Choroid plexus epithelial cell (primary cell): ENCODE results near the gene DUOXA1.

ENCODE experiments used
- DNase-seq: peaks from one replicate; pipeline ENCODE4 v3.0.0-alpha.2; 2010; ENCODE audit warnings: low read depth
- H3K4me3 ChIP-seq: 2 replicates; pipeline ENCODE4 v1.5.1; 2011; ENCODE audit warnings: low read depth, mild to moderate bottlenecking, control low read depth, low read length, moderate library complexity
- TF ChIP-seq, protein P1 (sequence below): conservative IDR thresholded peaks from 2 replicates; pipeline ENCODE4 v1.5.1; 2011; ENCODE audit warnings: low read depth, mild to moderate bottlenecking, control low read depth, inconsistent platforms, low read length, moderate library complexity

The DUOXA1 gene

DNA sequence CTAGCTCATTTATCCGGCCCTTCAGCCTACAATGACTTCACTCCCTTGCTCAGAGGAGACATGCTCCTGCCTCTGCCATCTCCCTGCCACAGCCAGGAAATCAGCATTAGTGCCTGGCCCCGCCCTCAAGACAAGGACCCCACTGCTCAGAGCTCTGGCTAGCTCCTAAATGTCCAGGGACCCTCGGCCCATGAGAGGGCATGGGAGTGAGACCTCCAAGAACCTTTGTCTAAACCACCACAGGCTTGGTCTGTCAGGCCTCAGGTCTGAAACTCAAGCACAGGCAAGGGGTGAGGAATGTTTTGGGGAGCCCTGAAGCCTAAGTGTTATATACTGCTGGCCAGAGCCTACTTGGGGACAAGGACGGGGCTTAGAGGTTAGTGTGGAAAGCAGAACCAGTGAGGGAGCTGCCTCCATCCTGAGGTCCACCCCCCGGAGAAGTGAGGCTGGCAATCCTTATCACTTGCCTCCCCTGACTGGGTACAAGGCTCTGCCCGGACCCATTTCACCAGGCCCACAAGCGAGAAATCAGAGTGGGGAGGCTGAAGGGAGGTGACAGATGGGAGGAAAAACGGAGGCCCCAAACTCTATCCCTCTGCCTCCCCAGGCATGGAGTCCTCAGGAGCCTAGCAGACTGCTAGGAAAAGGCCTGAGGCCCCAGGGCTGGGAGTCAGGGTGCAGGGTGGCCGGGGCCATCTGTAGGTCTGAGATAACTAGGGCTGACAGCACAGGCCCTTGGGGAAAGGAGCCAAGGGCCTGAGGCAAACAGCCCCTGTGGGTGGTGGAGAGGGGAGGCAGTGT, 39.3 kb upstream of the DUOXA1 start:
- H3K4me3 ChIP-seq: no peak overlapping the region
- DNase-seq: no peak
- TF ChIP-seq, protein P1, sequence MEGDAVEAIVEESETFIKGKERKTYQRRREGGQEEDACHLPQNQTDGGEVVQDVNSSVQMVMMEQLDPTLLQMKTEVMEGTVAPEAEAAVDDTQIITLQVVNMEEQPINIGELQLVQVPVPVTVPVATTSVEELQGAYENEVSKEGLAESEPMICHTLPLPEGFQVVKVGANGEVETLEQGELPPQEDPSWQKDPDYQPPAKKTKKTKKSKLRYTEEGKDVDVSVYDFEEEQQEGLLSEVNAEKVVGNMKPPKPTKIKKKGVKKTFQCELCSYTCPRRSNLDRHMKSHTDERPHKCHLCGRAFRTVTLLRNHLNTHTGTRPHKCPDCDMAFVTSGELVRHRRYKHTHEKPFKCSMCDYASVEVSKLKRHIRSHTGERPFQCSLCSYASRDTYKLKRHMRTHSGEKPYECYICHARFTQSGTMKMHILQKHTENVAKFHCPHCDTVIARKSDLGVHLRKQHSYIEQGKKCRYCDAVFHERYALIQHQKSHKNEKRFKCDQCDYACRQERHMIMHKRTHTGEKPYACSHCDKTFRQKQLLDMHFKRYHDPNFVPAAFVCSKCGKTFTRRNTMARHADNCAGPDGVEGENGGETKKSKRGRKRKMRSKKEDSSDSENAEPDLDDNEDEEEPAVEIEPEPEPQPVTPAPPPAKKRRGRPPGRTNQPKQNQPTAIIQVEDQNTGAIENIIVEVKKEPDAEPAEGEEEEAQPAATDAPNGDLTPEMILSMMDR: no peak

DNA sequence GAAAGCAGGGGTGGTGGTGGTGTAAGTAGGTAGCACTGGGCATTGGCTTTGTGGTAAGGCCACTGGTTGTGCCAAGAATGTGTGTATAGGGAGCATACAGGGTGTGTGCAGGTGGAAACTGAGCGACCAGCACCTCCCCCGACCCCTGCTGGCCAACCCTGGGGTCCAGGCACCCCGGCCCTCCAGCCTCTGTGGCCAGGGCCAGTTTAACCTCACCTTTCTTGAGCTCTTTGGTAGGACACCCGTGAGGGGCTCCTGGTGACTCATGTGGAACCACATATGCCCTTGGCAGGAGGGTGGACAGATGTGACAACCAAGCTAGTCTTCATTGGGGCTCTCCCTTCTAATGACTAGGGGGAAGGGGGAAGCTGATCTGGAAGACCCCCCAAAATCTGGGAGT, 38.6 kb upstream of the DUOXA1 start:
- TF ChIP-seq, protein P1: no peak
- no peak for DNase-seq
- no peak overlapping the region for H3K4me3 ChIP-seq

DNA sequence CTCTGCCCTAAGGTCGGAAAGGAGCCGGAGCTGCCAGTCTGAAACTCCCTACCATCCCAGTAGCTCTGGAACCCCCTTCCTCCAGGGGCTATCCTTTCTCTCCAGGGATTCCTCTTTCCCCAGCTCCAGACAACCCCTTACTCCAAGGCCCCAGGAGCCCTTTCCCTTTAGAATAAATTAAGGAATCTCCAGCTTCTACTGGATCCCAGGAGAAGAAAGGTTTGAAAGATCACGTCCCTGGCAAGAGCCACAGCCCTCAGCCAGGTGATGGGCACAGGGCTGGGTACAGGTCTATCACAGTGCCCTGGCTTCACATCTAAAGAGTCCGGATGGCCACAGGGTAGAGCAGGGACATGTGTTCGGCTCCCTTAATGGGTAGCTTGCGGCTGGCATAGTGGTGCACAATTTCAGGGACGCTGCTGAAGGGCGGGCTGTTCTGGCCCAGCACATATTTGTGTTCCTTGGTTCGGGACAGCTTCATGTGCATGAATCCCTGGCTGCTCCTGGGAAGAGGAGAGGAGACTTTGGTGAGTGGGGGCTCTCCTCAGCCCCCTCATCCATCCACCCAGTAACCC, 38.0 kb upstream of the DUOXA1 start:
- TF ChIP-seq, protein P1: no peak
- H3K4me3 ChIP-seq: peak overlapping the region; percentile 65
- DNase-seq: no peak

DNA sequence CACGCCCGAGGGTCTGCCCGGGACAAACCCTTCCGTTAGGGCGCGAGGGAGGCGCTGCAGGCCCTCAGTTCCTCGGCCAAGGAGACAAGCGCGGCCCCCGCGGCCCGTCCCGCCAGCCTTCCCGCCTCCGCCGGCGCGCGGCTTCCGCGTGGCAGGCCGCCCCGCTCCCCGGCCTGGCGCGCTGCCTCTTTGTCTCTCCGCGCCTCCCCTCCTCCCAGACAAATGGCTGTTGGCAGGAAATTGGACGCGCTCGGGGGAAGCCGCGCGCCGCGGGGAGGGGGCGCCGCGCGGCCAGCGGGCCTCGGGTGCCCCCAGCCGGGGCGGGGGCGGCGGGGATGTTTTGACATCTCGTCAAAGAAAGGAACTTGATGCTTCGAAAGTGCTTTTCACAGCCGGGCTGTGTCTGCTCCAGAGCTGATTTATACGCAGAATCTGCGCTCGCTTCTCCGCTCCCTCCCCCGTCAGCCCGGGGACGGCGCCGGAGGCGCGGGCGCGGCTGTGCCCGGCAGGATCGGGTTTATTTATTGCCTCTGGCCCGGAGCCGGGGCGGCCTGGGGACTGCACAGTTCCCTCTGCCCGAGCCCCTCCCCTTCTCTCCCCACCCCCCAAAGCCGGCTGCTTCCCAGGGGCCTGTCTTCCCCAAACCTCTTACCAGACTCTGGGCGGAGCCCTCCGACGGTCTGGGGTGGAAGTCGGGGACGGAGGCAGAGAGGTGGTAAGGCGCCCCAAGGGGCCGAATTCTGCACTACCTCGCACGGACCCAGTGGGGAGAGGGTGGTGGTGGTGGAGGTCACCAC, 37.4 kb upstream of the DUOXA1 start:
- TF ChIP-seq, protein P1: peak; percentile 75
- DNase-seq: peak; percentile 87
- H3K4me3 ChIP-seq: peak overlapping the region; percentile 65

DNA sequence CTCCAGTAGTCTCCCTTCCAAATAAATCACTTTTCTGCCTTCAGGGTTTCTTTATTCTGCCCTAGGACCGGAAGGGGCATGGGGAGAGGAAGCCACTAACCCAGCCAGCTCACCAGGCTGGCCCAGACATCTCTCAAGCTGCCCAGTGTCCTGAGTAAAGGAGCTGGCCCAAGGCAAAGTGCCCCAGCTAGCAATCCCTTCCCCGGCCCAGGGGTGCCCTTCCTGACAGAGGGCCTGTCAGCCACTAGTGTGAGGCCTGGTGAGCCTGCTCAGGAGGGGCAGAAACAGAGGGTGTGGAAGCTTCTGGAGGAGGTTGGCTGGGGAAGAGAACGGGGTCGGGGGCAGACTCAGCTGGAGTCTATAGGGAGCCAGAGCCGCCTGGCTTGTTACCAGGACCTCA, 35.9 kb upstream of the DUOXA1 start:
- DNase-seq: no peak
- TF ChIP-seq, protein P1: no peak
- H3K4me3 ChIP-seq: no peak overlapping the region

DNA sequence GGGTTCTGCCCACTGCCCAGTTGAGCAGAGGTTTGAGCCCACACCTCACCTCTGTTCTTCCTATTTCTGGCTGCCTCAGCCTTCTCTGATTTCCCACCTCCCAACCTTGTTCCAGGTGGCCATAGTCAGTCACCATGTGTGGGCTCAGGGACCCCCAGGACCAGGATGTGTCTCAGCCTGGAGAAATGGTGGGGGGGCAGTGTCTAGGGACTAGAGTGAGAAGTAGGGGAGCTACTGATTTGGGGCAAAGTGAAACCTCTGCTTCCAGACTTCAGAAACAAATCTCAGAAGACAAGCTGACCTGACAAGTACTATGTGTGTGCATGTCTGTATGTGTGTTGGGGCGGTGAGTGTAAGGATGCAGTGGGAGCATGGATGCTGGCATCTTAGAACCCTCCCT, 35.2 kb upstream of the DUOXA1 start:
- no peak for DNase-seq
- no peak overlapping the region for H3K4me3 ChIP-seq
- TF ChIP-seq, protein P1: no peak
